HepG2 (cell line): ENCODE results near the gene PDE2A. TPM values are rescaled to one million over a fixed set of nuclear protein-coding genes. Genes with fewer than 3 reads are reported as not detected.

Experiments used
- ATAC-seq: fragments of 200-7000 bp; cut with Tn5 transposase; 3 replicates; pipeline ENCODE4 v1.9.1; 2020; ENCODE audit warnings: mild to moderate bottlenecking, moderate library complexity
- BruUV-seq: library from RNA; stranded (reverse); fragments of 400-500 nt; replicated peaks from 2 replicates; lab custom pipeline; 2021; lab: Mats Ljungman, UMichigan
- CTCF ChIA-PET: fragments of 300-600 bp; formaldehyde crosslinking; extraction: SDS; loops from one replicate; lab custom pipeline; 2021; ENCODE audit warnings: low total read pairs, inconsistent platforms, low intra/inter-chr PET ratio; lab: Yijun Ruan, JAX
- POLR2A ChIA-PET: fragments of 350-600 bp; sonication (Branson Sonifier 250); formaldehyde crosslinking; loops from one replicate; lab custom pipeline; 2020; ENCODE audit warnings: antibody characterized with exemption, inconsistent platforms; lab: Yijun Ruan, JAX
- DNase-seq: peaks from one replicate; pipeline ENCODE4 v3.0.0-alpha.2; 2015; ENCODE audit warnings: low spot score
- FAIRE-seq: peaks from 3 replicates; lab custom pipeline; 2011; peaks lifted over from hg19 to GRCh38; lab: Jason Lieb, UNC
- H2AFZ ChIP-seq: one replicate; pipeline ENCODE4 v1.6.1; 2011; ENCODE audit warnings: low read length, inconsistent platforms
- H3K27ac ChIP-seq: fragments of 300-600 bp; 3 replicates; pipeline ENCODE4 v1.8.0; 2011; ENCODE audit warnings: mixed run types, mild to moderate bottlenecking, mixed read lengths, low read length, inconsistent platforms; ENCODE audit not compliant: insufficient read depth; ENCODE audit errors: extremely low read length
- H3K27me3 ChIP-seq, 2 experiments: fragments of 200-600 bp in 1 of 2; 2 replicates in 1 of 2; 3 replicates in 1 of 2; pipeline versions ENCODE4 v1.6.0 to v1.8.0; 2011; ENCODE audit warnings: low read length in 2 of 2, mild to moderate bottlenecking in 2 of 2, moderate library complexity in 2 of 2, inconsistent platforms in 1 of 2; ENCODE audit not compliant: insufficient read depth in 2 of 2, control insufficient read depth in 1 of 2
- H3K36me3 ChIP-seq, 2 experiments: fragments of 200-600 bp in 1 of 2; replicated peaks in 1 of 2; 2 replicates in 1 of 2; 3 replicates in 1 of 2; pipeline versions ENCODE4 v1.5.1 to v1.8.0; 2011; ENCODE audit warnings: low read length in 2 of 2, inconsistent platforms in 1 of 2; ENCODE audit not compliant: insufficient read depth in 2 of 2, control insufficient read depth in 1 of 2
- H3K4me1 ChIP-seq: 2 replicates; pipeline ENCODE4 v1.5.1; 2012; ENCODE audit warnings: low read length, inconsistent platforms; ENCODE audit not compliant: insufficient read depth
- H3K4me2 ChIP-seq: 2 replicates; pipeline ENCODE4 v1.6.0; 2011; ENCODE audit warnings: low read depth, low read length, inconsistent platforms
- H3K4me3 ChIP-seq, 3 experiments: fragments of 200-600 bp in 1 of 3; sonication (generic), shearing (Covaris generic) in 1 of 3; replicated peaks in 1 of 3; 2 replicates each; pipeline ENCODE4 v1.5.1; 2011 to 2016; ENCODE audit warnings: low read length in 3 of 3, inconsistent platforms in 2 of 3, low read depth in 2 of 3, mild to moderate bottlenecking in 2 of 3, control low read depth in 1 of 3, mixed read lengths in 1 of 3; ENCODE audit not compliant: insufficient read depth in 1 of 3
- H3K79me2 ChIP-seq: one replicate; pipeline ENCODE4 v1.6.1; 2011; ENCODE audit warnings: low read length, inconsistent platforms; ENCODE audit not compliant: insufficient read depth
- H3K9ac ChIP-seq: 2 replicates; pipeline ENCODE4 v1.6.0; 2011; ENCODE audit warnings: mild to moderate bottlenecking, low read depth, low read length, inconsistent platforms; ENCODE audit not compliant: insufficient read depth
- H3K9me3 ChIP-seq: 2 replicates; pipeline ENCODE4 v1.5.1; 2012; ENCODE audit warnings: mild to moderate bottlenecking, low read length
- H4K20me1 ChIP-seq: 2 replicates; pipeline ENCODE4 v1.6.0; 2011; ENCODE audit warnings: inconsistent platforms, mild to moderate bottlenecking, low read length, moderate library complexity; ENCODE audit not compliant: insufficient read depth
- CEBPB ChIP-seq: IDR thresholded peaks from 2 replicates; pipeline ENCODE4 v1.6.1; 2011; ENCODE audit warnings: low read depth, low read length, improper control_type of control experiment, borderline replicate concordance
- FOXK2 ChIP-seq: fragments of 450-650 bp; IDR thresholded peaks from 2 replicates; pipeline ENCODE4 v1.6.1; 2016
- KMT2A ChIP-seq: sonication (generic); formaldehyde crosslinking; IDR thresholded peaks from 2 replicates; pipeline ENCODE4 v1.4.0; 2020; ENCODE audit warnings: missing genetic modification reagents
- ZNF598 ChIP-seq: sonication (generic); formaldehyde crosslinking; IDR thresholded peaks from 2 replicates; pipeline ENCODE4 v1.5.1; 2020; ENCODE audit warnings: mild to moderate bottlenecking, missing genetic modification reagents, borderline replicate concordance
- WGBS: methylation state at CpG from one replicate; pipeline ENCODE4 v1.1.6; 2017; ENCODE audit warnings: low lambda C conversion rate; 5-methylcytosine and 5-hydroxymethylcytosine counted together
- in situ Hi-C: cut with HindIII; loops from 2 replicates; pipeline ENCODE4 v1.10.0; 2017; ENCODE audit warnings: low pct_unique_long_range_greater_than_20kb; ENCODE audit not compliant: extremely low pct_ligation_motif_present
- intact Hi-C: fragments of 100-400 bp; cut with micrococcal nuclease; formaldehyde crosslinking; loops from one replicate; pipeline ENCODE4 v1.10.0; 2022; ENCODE audit not compliant: unreplicated experiment
- polyA plus RNA-seq, 8 experiments: library from polyadenylated mRNA; depleted of rRNA in 3 of 8; stranded (reverse) in 7 of 8; unstranded in 1 of 8; fragments of >200 nt; fragmentation: Illumina TruSeq in 4 of 8; extraction: Trizol in 4 of 8; gene quantifications; 2 replicates each; pipeline versions ENCODE4 v1.2.1 to v1.2.3, GENCODE V29; 2011 to 2016; ENCODE audit warnings: low read depth in 4 of 8, missing spikeins in 1 of 8, mixed read lengths in 1 of 8; ENCODE audit not compliant: insufficient read depth in 1 of 8
- total RNA-seq, 5 experiments: library from RNA; depleted of rRNA; stranded (reverse); fragments of >200 nt; fragmentation: Illumina TruSeq; extraction: Trizol; gene quantifications; 2 replicates each; pipeline ENCODE4 v1.2.3, GENCODE V29; 2016; ENCODE audit warnings: low read depth in 1 of 5
- TF ChIP-seq, protein P1 (sequence below): sonication (generic); formaldehyde crosslinking; IDR thresholded peaks from 2 replicates; pipeline ENCODE4 v1.4.0; 2020; ENCODE audit warnings: missing genetic modification reagents; ENCODE audit errors: not compliant biosample characterization
- TF ChIP-seq, protein P2 (sequence below): IDR thresholded peaks from 2 replicates; pipeline ENCODE4 v1.6.1; 2016; ENCODE audit warnings: missing biosample characterization, missing genetic modification reagents, low read depth

The PDE2A gene
- total and polyA plus RNA-seq, 2 of the 13 experiments (the other 11 are each of a cell fraction or from before 2014, with no cell fraction given) = 3.1 TPM; not detected in 1

DNA sequence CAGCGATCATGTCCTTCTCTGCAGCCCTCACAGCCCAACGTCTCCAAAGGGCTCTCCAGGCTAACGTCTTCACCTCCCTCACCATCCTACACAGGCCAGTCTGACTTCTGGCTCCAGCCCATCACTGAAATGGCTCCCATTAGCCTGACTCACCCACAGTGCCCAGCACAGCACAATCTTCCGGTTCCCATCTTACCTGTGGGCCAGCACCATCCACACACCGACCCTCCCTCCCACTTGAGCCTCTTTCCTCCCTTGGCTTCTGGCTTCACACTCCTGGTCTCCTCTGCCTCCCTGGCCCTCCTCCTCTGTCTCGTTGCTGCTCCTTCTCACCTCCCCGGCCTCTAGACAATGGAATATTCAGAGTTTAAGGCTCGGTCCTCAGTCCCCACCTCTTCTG lies 51.2 kb downstream of the PDE2A start:
- Histone ChIP-seq H3K4me1 (peaks cover 26% of the 10 kb centered on the region), H3K27me3 (peaks cover 8 to 62% of the 10 kb centered on the region in 2 experiments), H3K27ac (no peak overlapping the region), H3K36me3 (no peaks in the 10 kb centered on the region), H3K9me3 (no peaks in the 10 kb centered on the region), H3K79me2 (no peaks in the 10 kb centered on the region), H4K20me1 (no peaks in the 10 kb centered on the region), H3K4me2 (no peak overlapping the region), H3K9ac (no peak overlapping the region), H3K4me3 (no peak overlapping the region), H2AFZ (no peak overlapping the region)
- FAIRE-seq (no peak), ATAC-seq (no peak), DNase-seq (no peak)
- in situ Hi-C loops = no loop called here
- CTCF ChIA-PET = no interaction called here
- no peak for TF ChIP-seq CEBPB
- TF ChIP-seq FOXK2 = no peak
- TF ChIP-seq, protein P1, sequence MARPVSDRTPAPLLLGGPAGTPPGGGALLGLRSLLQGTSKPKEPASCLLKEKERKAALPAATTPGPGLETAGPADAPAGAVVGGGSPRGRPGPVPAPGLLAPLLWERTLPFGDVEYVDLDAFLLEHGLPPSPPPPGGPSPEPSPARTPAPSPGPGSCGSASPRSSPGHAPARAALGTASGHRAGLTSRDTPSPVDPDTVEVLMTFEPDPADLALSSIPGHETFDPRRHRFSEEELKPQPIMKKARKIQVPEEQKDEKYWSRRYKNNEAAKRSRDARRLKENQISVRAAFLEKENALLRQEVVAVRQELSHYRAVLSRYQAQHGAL (CRISPR knock-in tag) = no peak
- TF ChIP-seq, protein P2, sequence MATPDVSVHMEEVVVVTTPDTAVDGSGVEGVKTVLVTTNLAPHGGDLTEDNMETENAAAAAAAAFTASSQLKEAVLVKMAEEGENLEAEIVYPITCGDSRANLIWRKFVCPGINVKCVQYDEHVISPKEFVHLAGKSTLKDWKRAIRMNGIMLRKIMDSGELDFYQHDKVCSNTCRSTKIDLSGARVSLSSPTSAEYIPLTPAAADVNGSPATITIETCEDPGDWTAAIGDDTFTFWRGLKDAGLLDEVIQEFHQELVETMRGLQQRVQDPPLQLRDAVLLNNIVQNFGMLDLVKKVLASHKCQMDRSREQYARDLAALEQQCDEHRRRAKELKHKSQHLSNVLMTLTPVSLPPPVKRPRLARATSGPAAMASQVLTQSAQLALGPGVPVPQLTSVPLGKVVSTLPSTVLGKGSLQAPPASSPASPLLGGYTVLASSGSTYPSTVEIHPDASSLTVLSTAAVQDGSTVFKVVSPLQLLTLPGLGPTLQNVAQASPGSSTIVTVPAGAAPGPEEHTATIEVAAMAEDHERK (CRISPR knock-in tag) = no peak
- no peak for TF ChIP-seq ZNF598 (CRISPR knock-in tag)
- no peak for TF ChIP-seq KMT2A (CRISPR knock-in tag)
- POLR2A ChIA-PET = no interaction called here
- intact Hi-C loops = no loop called here
- BruUV-seq = no TSS peak
- WGBS = 3% methylated on average over 8 of the region's 8 CpGs
